ENCODE data around the gene GORASP1. TPM values are rescaled to one million over a fixed set of nuclear protein-coding genes. Genes with fewer than 3 reads are reported as not detected.

The GORASP1 gene
- total RNA-seq, 1 donor from 2014 or later = 52.8 TPM

DNA sequence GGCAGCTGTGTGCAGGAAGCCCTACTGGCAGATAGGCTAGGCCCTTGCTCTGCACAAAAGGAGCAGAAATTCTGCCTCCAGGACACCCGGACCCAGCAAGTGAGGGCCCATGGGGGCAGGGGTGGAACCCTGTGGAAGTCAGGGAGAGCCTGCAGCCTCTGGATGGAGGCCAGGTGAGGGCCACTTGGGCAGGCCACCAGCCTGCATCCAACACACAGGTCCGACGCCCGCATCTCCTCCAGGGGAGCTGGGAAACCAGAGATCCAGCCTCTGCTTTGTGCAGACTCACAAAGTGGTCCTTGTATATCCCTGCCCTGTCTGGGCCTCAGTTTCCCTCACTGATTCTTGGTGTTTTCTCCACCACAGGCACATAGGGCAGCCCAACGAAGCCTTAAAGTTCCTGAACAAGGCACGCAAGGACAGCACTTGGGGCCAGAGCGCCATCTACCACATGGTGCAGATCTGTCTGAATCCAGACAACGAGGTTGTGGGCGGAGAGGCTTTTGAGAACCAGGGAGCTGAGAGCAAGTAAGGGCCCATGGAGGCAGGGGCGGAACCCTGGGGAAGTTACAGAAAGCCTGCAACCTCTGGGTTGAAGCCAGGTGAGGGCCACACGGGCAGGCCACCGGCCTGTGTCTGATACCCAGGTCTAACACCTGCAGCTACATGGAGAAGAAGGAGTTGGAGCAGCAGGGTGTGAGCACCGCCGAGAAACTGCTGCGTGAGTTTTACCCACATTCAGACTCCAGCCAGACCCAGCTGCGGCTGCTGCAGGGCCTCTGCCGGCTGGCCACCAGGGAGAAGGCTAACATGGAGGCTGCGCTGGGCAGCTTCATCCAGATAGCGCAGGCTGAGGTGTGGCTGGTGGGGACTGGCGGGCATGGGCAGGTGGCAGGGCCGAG lies 29.4 kb upstream of the GORASP1 start:
- Mint-ChIP-seq H3K36me3 (ENCODE audit: low read depth) (peaks cover 14% of the 10 kb centered on the region), H3K9me3 (ENCODE audit: low read depth) (no peaks in the 10 kb centered on the region), H3K4me3 (ENCODE audit: unreplicated experiment) (no peak overlapping the region), H3K27ac (ENCODE audit: unreplicated experiment) (no peak overlapping the region), H3K27me3 (ENCODE audit: low read depth) (no peaks in the 10 kb centered on the region), H3K4me1 (ENCODE audit: low read depth) (peaks cover 34% of the 10 kb centered on the region)
- TF ChIP-seq CTCF (IDR thresholded peaks at IDR 0.05) = no peak
- DNase-seq (ENCODE audit: low spot score) = no peak

DNA sequence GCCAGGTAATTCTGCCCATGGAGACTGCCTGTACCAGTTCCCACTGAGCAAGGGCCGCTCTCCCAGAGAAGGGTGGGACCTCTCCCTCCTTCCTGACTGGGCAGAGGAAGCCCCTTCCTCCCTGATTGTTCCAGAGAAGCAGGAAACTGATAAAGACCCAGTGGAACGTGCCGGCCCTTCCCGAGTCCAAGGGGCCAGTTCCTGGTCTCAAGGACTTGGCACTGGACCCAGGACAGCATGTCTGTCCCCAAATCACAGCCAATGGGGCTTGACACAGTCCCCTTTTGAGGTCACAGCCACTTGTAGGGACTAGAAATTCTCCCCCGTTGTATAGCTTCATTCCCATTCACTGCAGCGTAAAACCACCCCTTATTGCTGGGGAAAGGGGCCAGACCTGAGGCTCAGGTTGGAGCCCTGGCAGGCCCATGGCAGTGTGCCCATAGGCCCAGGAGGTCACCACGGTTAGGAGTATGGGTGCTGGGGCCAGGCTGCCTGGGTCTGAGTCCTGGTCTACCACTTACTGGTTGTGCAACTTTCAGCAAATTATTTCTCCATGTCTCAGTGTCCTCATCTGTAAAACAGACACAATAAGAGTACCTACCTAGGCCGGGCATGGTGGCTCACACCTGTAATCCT lies 27.9 kb upstream of the GORASP1 start:
- H3K4me3 Mint-ChIP-seq (ENCODE audit: unreplicated experiment) = no peak overlapping the region
- no peak overlapping the region for H3K27ac Mint-ChIP-seq (ENCODE audit: unreplicated experiment)
- H3K9me3 Mint-ChIP-seq (ENCODE audit: low read depth) = no peaks in the 10 kb centered on the region
- no peak for DNase-seq (ENCODE audit: low spot score)
- TF ChIP-seq CTCF (IDR thresholded peaks at IDR 0.05) = no peak
- no peaks in the 10 kb centered on the region for H3K27me3 Mint-ChIP-seq (ENCODE audit: low read depth)
- peaks cover 7% of the 10 kb centered on the region for H3K36me3 Mint-ChIP-seq (ENCODE audit: low read depth)
- peaks cover 19% of the 10 kb centered on the region for H3K4me1 Mint-ChIP-seq (ENCODE audit: low read depth)

- Mint-ChIP-seq H3K4me3 (ENCODE audit: unreplicated experiment) (no peak overlapping the region), H3K4me1 (ENCODE audit: low read depth) (peaks cover 10% of the 10 kb centered on the region), H3K9me3 (ENCODE audit: low read depth) (no peaks in the 10 kb centered on the region), H3K27ac (ENCODE audit: unreplicated experiment) (no peak overlapping the region), H3K36me3 (ENCODE audit: low read depth) (peaks cover 7% of the 10 kb centered on the region), H3K27me3 (ENCODE audit: low read depth) (no peaks in the 10 kb centered on the region)
- TF ChIP-seq CTCF (IDR thresholded peaks at IDR 0.05) = no peak
- DNase-seq (ENCODE audit: low spot score) = no peak
Measured at GRCh38 chr3:39134305-39134704, 26.9 kb upstream of the GORASP1 start.

- no peak for TF ChIP-seq CTCF (IDR thresholded peaks at IDR 0.05)
- Mint-ChIP-seq H3K27me3 (ENCODE audit: low read depth) (no peaks in the 10 kb centered on the region), H3K36me3 (ENCODE audit: low read depth) (peaks cover 7% of the 10 kb centered on the region), H3K27ac (ENCODE audit: unreplicated experiment) (no peak overlapping the region), H3K4me3 (ENCODE audit: unreplicated experiment) (no peak overlapping the region), H3K9me3 (ENCODE audit: low read depth) (no peaks in the 10 kb centered on the region), H3K4me1 (ENCODE audit: low read depth) (peaks cover 9% of the 10 kb centered on the region)
- DNase-seq (ENCODE audit: low spot score) = peak; percentile 28
Measured at GRCh38 chr3:39133822-39134221, 26.4 kb upstream of the GORASP1 start.

- H3K4me3 Mint-ChIP-seq (ENCODE audit: unreplicated experiment) = no peak overlapping the region
- no peak for TF ChIP-seq CTCF (IDR thresholded peaks at IDR 0.05)
- H3K27ac Mint-ChIP-seq (ENCODE audit: unreplicated experiment) = no peak overlapping the region
Measured at GRCh38 chr3:39133093-39133490, 25.7 kb upstream of the GORASP1 start.

More at GRCh38 chr3:39133093-39133490, 25.7 kb upstream of the GORASP1 start:
- H3K36me3 Mint-ChIP-seq (ENCODE audit: low read depth) = peaks cover 7% of the 10 kb centered on the region
- H3K27me3 Mint-ChIP-seq (ENCODE audit: low read depth) = no peaks in the 10 kb centered on the region
- peaks cover 5% of the 10 kb centered on the region for H3K4me1 Mint-ChIP-seq (ENCODE audit: low read depth)
- H3K9me3 Mint-ChIP-seq (ENCODE audit: low read depth) = no peaks in the 10 kb centered on the region
- peak; percentile 49 for DNase-seq (ENCODE audit: low spot score)
